AG04450 (cell line): ENCODE data around the gene RALBP1. TPM values are rescaled to one million over a fixed set of nuclear protein-coding genes. Genes with fewer than 3 reads are reported as not detected.
A peak's percentile ranks its signal among the peaks of the same experiment; 100 is the strongest.
"Not testable (repeated sequence)": the region's sequence is repeated elsewhere in the genome, so short reads cannot be mapped to it uniquely, and the experiment has no call there.

Source experiments
- CTCF ChIA-PET: fragments of 300-600, 350-600 bp; formaldehyde crosslinking; extraction: SDS; loops from one replicate; lab custom pipeline; 2022; ENCODE audit warnings: antibody characterized with exemption, inconsistent platforms; lab: Charles Lee
- POLR2A ChIA-PET: fragments of 350-600 bp; formaldehyde crosslinking; extraction: SDS; loops from one replicate; lab custom pipeline; 2021; ENCODE audit warnings: antibody characterized with exemption, inconsistent platforms; lab: Yijun Ruan, JAX
- DNase-seq: peaks from one replicate; pipeline ENCODE4 v3.0.0-alpha.2; 2011; ENCODE audit warnings: low read depth, low spot score
- H3K27ac ChIP-seq: one replicate; pipeline ENCODE4 v1.5.1; 2012; ENCODE audit warnings: low read depth, low read length, control low read depth
- H3K27me3 ChIP-seq: one replicate; pipeline ENCODE4 v1.6.0; 2012; ENCODE audit warnings: low read length; ENCODE audit not compliant: control insufficient read depth, insufficient read depth
- H3K4me3 ChIP-seq: 2 replicates; pipeline ENCODE4 v1.5.1; 2011; ENCODE audit warnings: mild to moderate bottlenecking, low read depth, low read length, control low read depth
- H3K9me3 ChIP-seq: 2 replicates; pipeline ENCODE4 v1.5.1; 2012; ENCODE audit warnings: low read length; ENCODE audit not compliant: control insufficient read depth, insufficient read depth
- CTCF ChIP-seq: IDR thresholded peaks from 2 replicates; pipeline ENCODE4 v1.5.1; 2011; ENCODE audit warnings: low read depth, low read length, control low read depth, inconsistent platforms
- polyA plus RNA-seq: library from polyadenylated mRNA; depleted of rRNA; stranded (reverse); fragments of >200 nt; gene quantifications from 2 replicates; pipeline ENCODE4 v1.2.3, GENCODE V29; 2011

Gene RALBP1
- polyA plus RNA-seq, 1 experiment: 59.8 TPM

GRCh38 chr18:9469685-9470084 is 5.6 kb upstream of the RALBP1 start:
- POLR2A ChIA-PET: no interaction called here
- Histone ChIP-seq H3K27me3 (no peaks in the 10 kb centered on the region), H3K27ac (no peak overlapping the region), H3K4me3 (no peak overlapping the region), H3K9me3 (no peaks in the 10 kb centered on the region; the same call in none of the 2 replicates)
- CTCF ChIA-PET: no interaction called here
- no peak for TF ChIP-seq CTCF
- DNase-seq: no peak

- Histone ChIP-seq H3K27me3 (no peaks in the 10 kb centered on the region), H3K9me3 (peaks cover 9% of the 10 kb centered on the region), H3K27ac (peak overlapping the region; percentile 84), H3K4me3 (peak overlapping the region; percentile 97)
- TF ChIP-seq CTCF: peak; percentile 9; the same call in 1 of the 2 replicates
- POLR2A ChIA-PET: interaction anchor here (0.5 kb wide), 1 partner anchor 195 kb away, joined by 3 read pairs; no protein-coding TSS in a partner anchor
- CTCF ChIA-PET: interaction anchor here (0.6 to 0.7 kb wide), 2 partner anchors 43 to 1429 kb away, joined by 3 read pairs; no protein-coding TSS in a partner anchor
- DNase-seq: no peak
These were observed 968 bp upstream of the RALBP1 start for GRCh38 chr18:9474108-9474982.

GRCh38 chr18:9475643-9476591 is 604 bp downstream of the RALBP1 start:
- ChIA-PET POLR2A (interaction anchor here (0.6 kb wide), 1 partner anchor 11 kb away, joined by 3 read pairs; no protein-coding TSS in a partner anchor), CTCF (interaction anchor here (0.6 kb wide), 1 partner anchor 219 kb away, joined by 4 read pairs; no protein-coding TSS in a partner anchor)
- Histone ChIP-seq H3K27me3 (no peaks in the 10 kb centered on the region), H3K4me3 (peak overlapping the region; percentile 88), H3K9me3 (peaks cover 9% of the 10 kb centered on the region; the same call in 1 of the 2 replicates), H3K27ac (peak overlapping the region; percentile 77)
- TF ChIP-seq CTCF: no peak
- no peak for DNase-seq

- POLR2A ChIA-PET, H3K27me3 ChIP-seq, DNase-seq, H3K9me3 ChIP-seq, H3K27ac ChIP-seq: not testable (repeated sequence)
- CTCF ChIA-PET: interaction anchor here (0.6 kb wide), 1 partner anchor 218 kb away, joined by 4 read pairs; no protein-coding TSS in a partner anchor
- peak overlapping the region; percentile 88; the same call in 1 of the 2 replicates for H3K4me3 ChIP-seq
These were observed 1.6 kb downstream of the RALBP1 start for GRCh38 chr18:9476949-9477348.

- no peak for DNase-seq
- ChIA-PET POLR2A (no interaction called here), CTCF (no interaction called here)
- no peak for TF ChIP-seq CTCF
- Histone ChIP-seq H3K4me3 (no peak overlapping the region), H3K27ac (no peak overlapping the region), H3K9me3 (peaks cover 9% of the 10 kb centered on the region; the same call in 1 of the 2 replicates), H3K27me3 (no peaks in the 10 kb centered on the region)
These were observed 2.2 kb downstream of the RALBP1 start for GRCh38 chr18:9477509-9477908.
